HepG2 (cell line): ENCODE results near the gene ARMH4.

Experiments used
- CTCF ChIP-seq: sonication (generic); formaldehyde crosslinking; IDR thresholded peaks from 2 replicates; pipeline ENCODE4 v1.5.0; 2020; ENCODE audit warnings: mild to moderate bottlenecking, missing genetic modification reagents, moderate library complexity
- SKIL ChIP-seq: sonication (generic); formaldehyde crosslinking; IDR thresholded peaks from 2 replicates; pipeline ENCODE4 v1.8.0; 2022; ENCODE audit warnings: missing genetic modification reagents, mild to moderate bottlenecking, moderate library complexity, borderline replicate concordance

- TF ChIP-seq CTCF (CRISPR knock-in tag) (no peak), SKIL (CRISPR knock-in tag) (no peak)
These were observed 90.4 kb downstream of the ARMH4 start for GRCh38 chr14:58061581-58061980.
